Bronchial epithelial cell (primary cell): ENCODE measurements around the gene AHSA1. TPM values are rescaled to one million over a fixed set of nuclear protein-coding genes. Genes with fewer than 3 reads are reported as not detected.

Source experiments
- DNase-seq: peaks from one replicate; pipeline ENCODE4 v3.0.0-alpha.2; 2010; ENCODE audit warnings: low read depth
- FAIRE-seq: peaks from 2 replicates; lab custom pipeline; 2011; peaks lifted over from hg19 to GRCh38; lab: Jason Lieb, UNC
- H3K27me3 ChIP-seq: 2 replicates; pipeline ENCODE4 v1.5.1; 2011; ENCODE audit warnings: low read length; ENCODE audit not compliant: control insufficient read depth, insufficient read depth
- H3K36me3 ChIP-seq: 2 replicates; pipeline ENCODE4 v1.5.1; 2011; ENCODE audit warnings: low read length; ENCODE audit not compliant: control insufficient read depth, insufficient read depth
- H3K4me3 ChIP-seq: 2 replicates; pipeline ENCODE4 v1.5.1; 2011; ENCODE audit warnings: mild to moderate bottlenecking, low read depth, low read length, control low read depth
- CTCF ChIP-seq: IDR thresholded peaks from 2 replicates; pipeline ENCODE4 v1.5.1; 2011; ENCODE audit warnings: mild to moderate bottlenecking, moderate library complexity, low read length, control low read depth, inconsistent platforms; ENCODE audit not compliant: insufficient read depth, severe bottlenecking
- total RNA-seq: library from RNA; depleted of rRNA; stranded (reverse); fragments of >200 nt; gene quantifications from 2 replicates; pipeline ENCODE4 v1.2.1, GENCODE V29; 2014

The AHSA1 gene
- total RNA-seq, 1 donor from 2014 or later = 179 TPM

GRCh38 chr14:77505031-77505430, 47.1 kb downstream of the AHSA1 start:
- H3K36me3 ChIP-seq = no peaks in the 10 kb centered on the region
- TF ChIP-seq CTCF = no peak
- no peak for DNase-seq
- FAIRE-seq = no peak
- H3K4me3 ChIP-seq = no peak overlapping the region
- peaks cover 2% of the 10 kb centered on the region for H3K27me3 ChIP-seq

GRCh38 chr14:77507762-77508161, 49.9 kb downstream of the AHSA1 start:
- Histone ChIP-seq H3K27me3 (no peaks in the 10 kb centered on the region), H3K4me3 (no peak overlapping the region), H3K36me3 (peaks cover 10% of the 10 kb centered on the region)
- DNase-seq (no peak), FAIRE-seq (no peak)
- no peak for TF ChIP-seq CTCF

- peaks cover 10% of the 10 kb centered on the region for H3K36me3 ChIP-seq
- H3K27me3 ChIP-seq = no peaks in the 10 kb centered on the region
- no peak overlapping the region for H3K4me3 ChIP-seq
- DNase-seq = peak; percentile 80
- no peak for TF ChIP-seq CTCF
- no peak for FAIRE-seq
These were observed 50.4 kb downstream of the AHSA1 start for GRCh38 chr14:77508249-77508648.

- Histone ChIP-seq H3K4me3 (no peak overlapping the region), H3K36me3 (peaks cover 10% of the 10 kb centered on the region), H3K27me3 (no peaks in the 10 kb centered on the region)
- no peak for TF ChIP-seq CTCF
- FAIRE-seq (no peak), DNase-seq (peak; percentile 67)
These were observed 51.0 kb downstream of the AHSA1 start for GRCh38 chr14:77508876-77509275.

- TF ChIP-seq CTCF = no peak
- H3K36me3 ChIP-seq = peaks cover 10% of the 10 kb centered on the region
- H3K27me3 ChIP-seq = no peaks in the 10 kb centered on the region
- H3K4me3 ChIP-seq = no peak overlapping the region
- FAIRE-seq (no peak), DNase-seq (no peak)
These were observed 51.5 kb downstream of the AHSA1 start for GRCh38 chr14:77509366-77509765.

GRCh38 chr14:77511486-77512162, 53.7 kb downstream of the AHSA1 start:
- Histone ChIP-seq H3K4me3 (no peak overlapping the region), H3K36me3 (peaks cover 10% of the 10 kb centered on the region), H3K27me3 (no peaks in the 10 kb centered on the region)
- no peak for TF ChIP-seq CTCF
- DNase-seq (no peak), FAIRE-seq (no peak)
